Neuronal stem cell (in vitro differentiated cells): Measurements from ENCODE around the gene MDFIC2.

Experiments used
- DNase-seq: peaks from one replicate; pipeline ENCODE4 v3.0.0-alpha.2; 2013; ENCODE audit warnings: low spot score
- H2AFZ ChIP-seq: one replicate; pipeline ENCODE4 v1.6.1; 2013; ENCODE audit warnings: mild to moderate bottlenecking, low read length, inconsistent platforms
- H2AK5ac ChIP-seq: 2 replicates; pipeline ENCODE4 v1.6.1; 2013; ENCODE audit warnings: low read depth, mild to moderate bottlenecking, inconsistent platforms, low read length, moderate library complexity, mixed read lengths
- H2BK120ac ChIP-seq: 2 replicates; pipeline ENCODE4 v1.6.1; 2013; ENCODE audit warnings: low read depth, mild to moderate bottlenecking, inconsistent platforms, low read length, moderate library complexity, mixed read lengths
- H2BK12ac ChIP-seq: one replicate; pipeline ENCODE4 v1.6.1; 2013; ENCODE audit warnings: low read length, inconsistent platforms
- H2BK15ac ChIP-seq: 2 replicates; pipeline ENCODE4 v1.6.1; 2013; ENCODE audit warnings: mild to moderate bottlenecking, low read length, inconsistent platforms, mixed read lengths
- H2BK5ac ChIP-seq: one replicate; pipeline ENCODE4 v1.6.1; 2013; ENCODE audit warnings: inconsistent platforms, mild to moderate bottlenecking, low read length, moderate library complexity
- H3K14ac ChIP-seq: one replicate; pipeline ENCODE4 v1.6.1; 2013; ENCODE audit warnings: low read length, inconsistent platforms
- H3K18ac ChIP-seq: 2 replicates; pipeline ENCODE4 v1.6.1; 2013; ENCODE audit warnings: low read length, inconsistent platforms
- H3K23ac ChIP-seq: 2 replicates; pipeline ENCODE4 v1.6.1; 2013; ENCODE audit warnings: low read depth, mild to moderate bottlenecking, mixed read lengths, low read length, inconsistent platforms; ENCODE audit not compliant: poor library complexity
- H3K27ac ChIP-seq: replicated peaks from 3 replicates; pipeline ENCODE4 v1.5.1; 2013; ENCODE audit warnings: low read length, inconsistent platforms
- H3K27me3 ChIP-seq, 3 experiments: 2 replicates each; pipeline ENCODE4 v1.6.1; 2013; ENCODE audit warnings: low read length in 3 of 3, mild to moderate bottlenecking in 2 of 3, inconsistent platforms in 1 of 3, low read depth in 1 of 3, mixed read lengths in 1 of 3, moderate library complexity in 1 of 3; ENCODE audit not compliant: control insufficient read depth in 3 of 3, insufficient read depth in 3 of 3
- H3K36me3 ChIP-seq, 2 donors: replicated peaks in 1 of 2; 2 replicates each; pipeline ENCODE4 v1.6.1; 2013; ENCODE audit warnings: low read length in 2 of 2; ENCODE audit not compliant: control insufficient read depth in 2 of 2, insufficient read depth in 2 of 2
- H3K4ac ChIP-seq: 2 replicates; pipeline ENCODE4 v1.6.1; 2013; ENCODE audit warnings: inconsistent platforms, mild to moderate bottlenecking, low read length, moderate library complexity
- H3K4me1 ChIP-seq, 2 donors: 1 replicate in 1 of 2; 2 replicates in 1 of 2; pipeline ENCODE4 v1.6.1; 2013; ENCODE audit warnings: low read length in 2 of 2, low read depth in 1 of 2; ENCODE audit not compliant: control insufficient read depth in 2 of 2, insufficient read depth in 1 of 2
- H3K4me2 ChIP-seq: one replicate; pipeline ENCODE4 v1.6.1; 2013; ENCODE audit warnings: mild to moderate bottlenecking, low read length, inconsistent platforms; ENCODE audit not compliant: insufficient read depth, poor library complexity, severe bottlenecking
- H3K4me3 ChIP-seq, 2 donors: 2 replicates each; pipeline ENCODE4 v1.5.1; 2013; ENCODE audit warnings: low read length in 2 of 2, mild to moderate bottlenecking in 2 of 2, inconsistent platforms in 1 of 2, moderate library complexity in 1 of 2
- H3K79me1 ChIP-seq: one replicate; pipeline ENCODE4 v1.6.1; 2013; ENCODE audit warnings: low read depth, mild to moderate bottlenecking, inconsistent platforms, low read length, moderate library complexity
- H3K9ac ChIP-seq: one replicate; pipeline ENCODE4 v1.6.1; 2013; ENCODE audit warnings: mild to moderate bottlenecking, low read depth, low read length, inconsistent platforms; ENCODE audit not compliant: poor library complexity
- H3K9me3 ChIP-seq, 2 donors: replicated peaks in 1 of 2; 2 replicates each; pipeline versions ENCODE3 to v1.6.1; 2013; ENCODE audit warnings: low read length in 2 of 2, mild to moderate bottlenecking in 2 of 2, inconsistent platforms in 1 of 2, low read depth in 1 of 2, mixed read lengths in 1 of 2, moderate library complexity in 1 of 2; ENCODE audit not compliant: control insufficient read depth in 2 of 2, insufficient read depth in 1 of 2
- H4K8ac ChIP-seq: one replicate; pipeline ENCODE4 v1.6.1; 2013; ENCODE audit warnings: low read depth, mild to moderate bottlenecking, inconsistent platforms, low read length, moderate library complexity
- H4K91ac ChIP-seq: one replicate; pipeline ENCODE4 v1.6.1; 2013; ENCODE audit warnings: low read length, low read depth, mild to moderate bottlenecking, inconsistent platforms; ENCODE audit not compliant: poor library complexity
- WGBS, 2 donors: extraction: QIAGEN DNeasy Blood & Tissue Kit; methylation state at CpG; one replicate each; pipeline ENCODE4 v1.1.7; 2013; ENCODE audit warnings: missing lambda C conversion rate in 2 of 2, mixed read lengths in 1 of 2; ENCODE audit not compliant: insufficient read length in 2 of 2, insufficient replicate concordance in 1 of 2; ENCODE audit errors: extremely low coverage in 2 of 2; 5-methylcytosine and 5-hydroxymethylcytosine counted together

Gene MDFIC2

DNA sequence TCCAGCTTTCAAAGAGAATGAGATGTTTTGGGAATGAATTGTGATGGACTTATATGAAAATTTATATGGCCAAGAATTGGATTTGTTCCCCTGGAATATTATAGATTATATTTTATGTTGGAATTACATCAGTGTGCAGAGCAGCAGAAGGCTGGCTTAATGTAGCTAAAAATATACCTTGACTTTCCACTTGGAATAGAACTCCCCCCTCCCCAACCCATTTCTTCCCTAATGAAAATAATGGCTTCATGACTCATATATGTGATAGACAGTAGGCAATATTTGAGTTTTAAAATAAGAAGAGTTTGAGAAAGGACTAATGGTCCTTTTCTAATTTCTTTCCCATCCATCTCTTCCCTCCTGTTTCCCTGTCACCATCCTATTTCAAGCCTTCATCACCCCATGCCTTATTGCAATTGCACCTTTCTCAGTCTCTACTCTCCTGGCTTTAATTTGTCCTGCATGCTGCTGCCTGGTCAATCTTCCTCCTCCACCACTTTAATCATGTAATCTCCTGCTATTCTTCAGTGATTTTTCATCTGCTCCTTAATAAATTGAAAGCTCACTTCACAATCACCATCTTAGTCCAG, 122.5 kb downstream of the MDFIC2 start:
- H3K9ac ChIP-seq, result no peak overlapping the region
- peaks cover 0 to 1% of the 10 kb centered on the region in 2 donors for H3K4me1 ChIP-seq
- no peak overlapping the region for H4K91ac ChIP-seq
- H3K23ac ChIP-seq, result no peak overlapping the region
- H3K14ac ChIP-seq, result no peak overlapping the region
- H2AK5ac ChIP-seq, result no peak overlapping the region
- no peak overlapping the region for H3K27ac ChIP-seq
- H2BK12ac ChIP-seq, result no peak overlapping the region
- H4K8ac ChIP-seq, result no peak overlapping the region
- H2BK15ac ChIP-seq, result no peak overlapping the region
- no peaks in the 10 kb centered on the region for H3K79me1 ChIP-seq
- no peaks in the 10 kb centered on the region for H3K27me3 ChIP-seq
- no peak overlapping the region for H3K4me2 ChIP-seq
- no peak overlapping the region for H2AFZ ChIP-seq
- no peaks in the 10 kb centered on the region for H3K36me3 ChIP-seq
- no peaks in the 10 kb centered on the region for H3K9me3 ChIP-seq
- DNase-seq, result no peak
- no peak overlapping the region for H2BK5ac ChIP-seq
- H2BK120ac ChIP-seq, result no peak overlapping the region
- H3K4ac ChIP-seq, result no peak overlapping the region
- H3K18ac ChIP-seq, result no peak overlapping the region
- no peak overlapping the region for H3K4me3 ChIP-seq

DNA sequence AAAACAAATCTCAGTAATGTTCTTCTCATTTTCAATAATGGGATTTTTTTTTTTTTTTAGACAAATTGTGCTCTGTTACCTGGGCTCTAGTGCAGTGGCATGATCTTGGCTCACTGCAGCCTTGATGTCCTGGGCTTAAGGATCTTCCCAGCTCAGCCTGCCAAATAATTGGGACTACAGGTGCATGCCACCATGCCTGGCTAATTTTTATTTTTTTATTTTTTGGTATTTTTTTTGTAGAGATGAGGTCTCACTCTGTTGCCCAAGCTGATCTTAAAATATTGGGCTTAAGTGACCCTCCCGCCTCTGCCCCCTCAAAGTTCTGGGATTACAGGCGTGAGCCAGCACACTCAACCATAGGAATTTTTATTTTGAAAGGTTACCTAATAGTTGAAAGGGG, 126.2 kb downstream of the MDFIC2 start:
- H3K4me3 ChIP-seq, result no peak overlapping the region
- no peak overlapping the region for H3K18ac ChIP-seq
- no peak overlapping the region for H2BK5ac ChIP-seq
- H3K4me1 ChIP-seq, result no peaks in the 10 kb centered on the region
- no peaks in the 10 kb centered on the region for H3K79me1 ChIP-seq
- no peak overlapping the region for H3K14ac ChIP-seq
- H2BK12ac ChIP-seq, result no peak overlapping the region
- no peak overlapping the region for H3K9ac ChIP-seq
- H2AK5ac ChIP-seq, result no peak overlapping the region
- no peak overlapping the region for H2BK15ac ChIP-seq
- H3K4ac ChIP-seq, result no peak overlapping the region
- H2AFZ ChIP-seq, result no peak overlapping the region
- H3K23ac ChIP-seq, result no peak overlapping the region
- H4K91ac ChIP-seq, result no peak overlapping the region
- no CpG with 5 or more reads among the region's 2 CpGs for WGBS, 2 donors
- no peaks in the 10 kb centered on the region for H3K9me3 ChIP-seq
- H3K4me2 ChIP-seq, result no peak overlapping the region
- no peaks in the 10 kb centered on the region for H3K27me3 ChIP-seq
- DNase-seq, result no peak
- no peak overlapping the region for H3K27ac ChIP-seq
- H2BK120ac ChIP-seq, result no peak overlapping the region
- no peaks in the 10 kb centered on the region for H3K36me3 ChIP-seq
- H4K8ac ChIP-seq, result no peak overlapping the region

DNA sequence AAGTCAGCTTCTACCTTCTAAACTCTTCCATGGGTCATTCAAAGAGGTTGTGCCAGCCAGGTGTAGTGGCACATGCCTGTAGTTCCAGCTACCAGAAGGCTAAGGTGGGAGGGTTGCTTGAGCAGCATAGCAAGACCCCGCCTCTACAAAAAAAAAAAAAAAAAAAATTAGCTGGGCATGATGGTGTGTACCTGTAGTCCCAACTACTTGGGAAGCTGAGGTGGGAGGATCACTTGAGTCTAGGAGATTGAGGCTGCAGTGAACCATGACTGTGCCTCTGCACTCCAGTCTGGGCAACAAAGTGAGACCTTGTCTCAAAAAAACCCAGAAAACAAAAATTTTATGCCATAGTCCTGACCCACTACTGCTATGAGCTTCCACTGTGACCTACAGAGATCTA, 126.8 kb downstream of the MDFIC2 start:
- Histone ChIP-seq H2BK120ac (no peak overlapping the region), H3K4me3 (no peak overlapping the region), H3K23ac (no peak overlapping the region), H3K14ac (no peak overlapping the region), H3K27ac (no peak overlapping the region), H3K79me1 (no peaks in the 10 kb centered on the region), H2AK5ac (no peak overlapping the region), H4K8ac (no peak overlapping the region), H3K4me2 (no peak overlapping the region), H3K4ac (no peak overlapping the region), H3K27me3 (no peaks in the 10 kb centered on the region), H3K4me1 (no peaks in the 10 kb centered on the region), H2BK12ac (no peak overlapping the region), H2BK15ac (no peak overlapping the region), H3K18ac (no peak overlapping the region), H4K91ac (no peak overlapping the region), H2BK5ac (no peak overlapping the region), H2AFZ (no peak overlapping the region), H3K9ac (no peak overlapping the region), H3K36me3 (no peaks in the 10 kb centered on the region), H3K9me3 (no peaks in the 10 kb centered on the region)
- no peak for DNase-seq
- WGBS, 2 donors, result no CpG with 5 or more reads among the region's 1 CpG

DNA sequence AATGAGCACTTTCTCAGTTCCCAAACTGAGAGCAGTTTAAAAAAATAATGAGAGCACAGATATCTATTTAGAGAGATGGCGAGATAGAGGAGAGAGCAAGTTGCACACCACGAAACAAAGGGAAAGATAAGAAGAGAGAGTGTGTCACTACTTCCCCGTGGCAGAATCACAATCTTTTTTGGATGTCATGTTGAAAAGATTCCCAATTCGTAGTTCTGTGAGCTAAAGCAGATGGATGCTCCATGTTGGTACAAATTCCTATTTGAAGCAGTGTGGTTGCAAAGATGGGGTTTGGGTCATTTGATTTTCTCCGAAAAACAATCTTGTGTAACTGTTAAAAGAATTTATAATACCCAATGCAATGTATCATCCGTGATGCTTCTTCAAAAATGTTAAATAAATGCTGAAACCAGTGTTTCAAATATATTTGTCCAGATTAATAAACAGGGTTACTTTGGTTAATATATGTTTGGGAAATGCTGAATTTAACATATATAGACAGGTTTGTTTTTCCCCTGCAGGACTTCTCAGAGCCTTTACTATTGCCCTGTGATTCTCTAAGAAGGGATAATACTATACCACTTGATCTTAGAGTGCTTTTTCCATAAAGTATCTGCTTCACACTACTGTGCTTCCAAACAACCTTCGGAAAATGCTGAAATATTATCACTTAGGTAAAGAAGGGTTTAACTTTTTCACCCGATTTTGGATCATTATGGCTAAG, 128.5 kb downstream of the MDFIC2 start:
- no peak overlapping the region for H2BK120ac ChIP-seq
- H4K91ac ChIP-seq, result no peak overlapping the region
- no peaks in the 10 kb centered on the region for H3K79me1 ChIP-seq
- no peak overlapping the region for H3K4ac ChIP-seq
- no peak overlapping the region for H3K4me3 ChIP-seq
- H3K14ac ChIP-seq, result no peak overlapping the region
- no peak overlapping the region for H3K9ac ChIP-seq
- H3K18ac ChIP-seq, result no peak overlapping the region
- no peaks in the 10 kb centered on the region for H3K27me3 ChIP-seq
- no peak overlapping the region for H2AK5ac ChIP-seq
- H3K9me3 ChIP-seq, result no peaks in the 10 kb centered on the region
- no peak overlapping the region for H4K8ac ChIP-seq
- no peaks in the 10 kb centered on the region for H3K4me1 ChIP-seq
- H2BK15ac ChIP-seq, result no peak overlapping the region
- no peak overlapping the region for H2BK12ac ChIP-seq
- no peak for DNase-seq
- no peak overlapping the region for H3K23ac ChIP-seq
- H2AFZ ChIP-seq, result no peak overlapping the region
- H2BK5ac ChIP-seq, result no peak overlapping the region
- H3K27ac ChIP-seq, result no peak overlapping the region
- H3K36me3 ChIP-seq, result no peaks in the 10 kb centered on the region
- no peak overlapping the region for H3K4me2 ChIP-seq
- WGBS, 2 donors, result no CpG with 5 or more reads among the region's 8 CpGs
